NCI-H2171 treated with DMSO at 0.1 percent for 48 hours (cell line): ENCODE data around the gene SLC9A9.

ENCODE experiments used
- DNase-seq: peaks from one replicate; lab custom pipeline; 2025; lab: John Stamatoyannopoulos, UW

Gene SLC9A9

DNA sequence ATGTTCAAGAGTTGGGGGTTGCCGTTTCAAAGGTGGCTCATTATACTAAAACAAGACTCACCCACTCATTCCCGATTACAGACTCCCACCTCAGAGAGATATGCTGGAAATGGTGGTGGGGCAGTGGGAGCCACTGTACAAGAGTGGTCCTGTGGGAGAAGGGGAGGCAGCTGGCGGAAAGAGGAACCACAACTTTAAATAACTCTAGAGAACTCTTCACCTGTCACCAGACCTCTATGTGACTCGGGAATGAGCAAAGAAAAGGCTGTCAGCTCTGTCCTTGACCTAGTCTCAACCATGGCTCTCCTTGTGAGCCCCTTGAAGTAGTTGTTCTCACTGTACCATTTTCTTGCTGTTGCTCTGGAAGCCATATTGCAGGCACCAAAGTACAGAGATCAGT, 434.9 kb downstream of the SLC9A9 start:
- DNase-seq, result no peak

DNA sequence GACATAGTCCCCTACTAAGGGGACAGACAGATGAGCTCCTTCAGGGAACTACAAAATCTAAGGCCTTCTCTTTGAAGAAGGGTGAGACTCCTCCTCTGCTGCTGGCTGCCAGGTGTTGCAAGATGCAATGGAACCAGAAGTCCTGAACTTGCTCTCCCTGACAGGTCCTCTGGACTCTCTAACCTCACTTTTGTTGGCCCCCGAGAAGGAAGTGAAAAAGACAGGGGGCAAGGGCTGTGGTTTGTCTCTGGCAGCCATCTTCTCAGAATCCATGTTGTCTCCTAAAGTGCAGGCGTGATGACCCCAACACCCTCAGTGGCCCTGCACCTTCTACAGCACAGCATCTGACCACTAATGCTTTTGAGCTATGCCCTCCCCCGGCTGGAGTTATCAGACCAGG, 436.2 kb downstream of the SLC9A9 start:
- no peak for DNase-seq

DNA sequence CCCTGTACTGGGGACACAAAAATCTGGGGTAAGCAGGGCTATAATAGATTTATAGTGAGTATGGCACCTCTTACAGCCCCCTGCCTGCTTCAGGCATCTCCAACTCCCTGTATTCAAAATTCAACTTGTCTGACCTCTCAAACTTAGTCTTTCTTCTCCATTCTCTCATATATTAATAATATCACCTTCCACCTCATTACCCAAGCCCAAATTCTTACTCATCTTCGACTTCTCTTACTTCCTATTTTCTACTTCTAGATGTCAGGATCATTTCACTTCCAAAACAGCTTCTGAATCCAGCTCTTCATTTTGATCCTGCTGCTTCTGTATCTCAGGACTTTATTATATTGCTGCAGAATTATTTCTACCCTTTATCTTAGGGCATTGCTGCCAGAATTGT, 438.0 kb downstream of the SLC9A9 start:
- DNase-seq, result no peak

DNA sequence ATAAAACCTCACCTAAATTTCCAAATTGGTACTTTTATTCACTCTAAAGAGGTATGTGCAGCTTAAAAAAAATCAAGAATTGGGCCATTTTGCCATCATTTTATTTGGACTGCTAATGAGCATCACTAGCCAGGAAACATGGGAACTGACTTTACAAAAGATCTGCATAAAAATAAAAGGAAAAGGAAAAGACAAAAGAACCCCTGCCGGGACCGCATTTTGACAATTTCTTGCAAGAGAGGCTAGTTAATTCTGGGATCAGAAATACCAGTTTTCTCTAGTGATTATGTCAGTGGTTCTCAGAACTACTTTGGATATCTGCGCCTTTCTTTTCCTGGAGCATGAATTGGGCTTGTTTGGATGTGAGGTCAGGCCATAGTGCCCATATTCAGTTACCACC, 439.5 kb downstream of the SLC9A9 start:
- DNase-seq, result no peak

DNA sequence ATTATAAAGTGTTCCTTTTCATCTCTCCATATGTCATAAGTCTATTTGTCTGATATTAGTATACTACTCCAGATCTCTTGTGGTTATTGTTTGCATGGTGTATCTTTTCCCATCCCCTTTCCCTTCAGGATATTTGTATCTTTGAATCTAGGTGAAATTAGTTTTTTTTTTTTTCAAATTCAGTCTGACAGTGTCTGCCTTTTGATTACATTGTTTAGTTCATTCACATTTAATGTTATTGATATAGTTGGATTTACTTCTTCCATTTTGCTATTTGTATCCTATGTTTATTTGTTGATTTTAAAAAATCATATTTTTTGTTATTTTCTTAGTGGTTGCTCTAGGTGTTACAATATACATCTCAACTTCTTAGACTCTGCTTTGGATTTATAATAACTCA, 445.7 kb downstream of the SLC9A9 start:
- DNase-seq, result no peak

DNA sequence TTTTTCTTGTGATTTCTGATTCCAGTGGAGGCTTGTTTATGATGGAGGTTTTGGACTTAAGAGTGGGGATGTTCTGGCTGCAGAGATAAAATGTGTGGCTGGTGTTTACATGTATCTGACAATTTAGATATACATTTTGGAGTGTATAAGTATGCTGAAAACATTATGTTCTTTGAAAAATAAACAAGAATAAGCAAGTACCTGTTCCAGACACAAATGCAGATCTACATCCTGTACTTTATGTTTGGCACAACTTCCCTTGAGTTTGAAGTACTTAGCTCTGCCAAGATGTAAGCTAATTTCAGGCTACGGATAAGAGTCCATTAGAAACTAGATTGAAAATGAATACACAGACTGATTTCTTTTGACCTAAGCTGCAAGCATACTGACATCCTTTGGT, 451.5 kb downstream of the SLC9A9 start:
- no peak for DNase-seq

DNA sequence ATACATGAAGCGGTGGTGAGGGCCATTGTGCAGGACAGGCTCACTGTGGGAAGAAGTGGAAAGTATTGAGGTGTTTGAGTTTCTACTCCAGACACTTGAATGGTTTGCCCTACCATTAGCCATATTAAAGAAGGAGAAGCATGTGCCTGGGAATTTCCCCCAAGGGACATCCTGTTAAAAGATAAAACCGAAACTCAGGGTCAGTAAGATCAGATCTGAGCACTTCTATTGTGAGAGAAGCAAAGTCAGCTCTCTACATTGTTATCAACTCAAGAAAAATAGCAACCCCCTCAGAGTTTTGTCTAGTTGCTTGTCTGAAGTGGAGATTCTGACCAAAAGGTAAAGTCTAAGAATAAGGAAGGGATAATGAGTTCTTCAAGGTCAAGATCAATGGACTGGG, 458.9 kb downstream of the SLC9A9 start:
- no peak for DNase-seq

DNA sequence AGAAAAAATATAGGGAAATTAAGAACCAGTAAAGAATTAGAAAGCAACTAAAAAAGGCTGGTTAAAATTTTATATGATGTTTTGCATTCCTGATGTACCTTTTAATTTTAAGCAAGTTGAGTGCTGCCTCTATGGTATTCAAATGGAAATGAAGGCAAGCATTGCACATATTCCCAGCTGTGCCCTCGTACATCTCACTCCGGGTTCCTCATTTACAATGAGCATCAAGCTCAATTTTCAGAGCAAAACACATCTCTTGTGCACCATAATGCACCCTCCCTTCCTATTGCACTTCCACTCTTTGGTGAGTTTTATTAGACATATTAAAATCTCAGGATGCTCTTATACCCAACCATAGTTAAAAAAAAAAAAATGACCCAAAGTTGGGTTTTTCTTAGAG, 460.8 kb downstream of the SLC9A9 start:
- no peak for DNase-seq

DNA sequence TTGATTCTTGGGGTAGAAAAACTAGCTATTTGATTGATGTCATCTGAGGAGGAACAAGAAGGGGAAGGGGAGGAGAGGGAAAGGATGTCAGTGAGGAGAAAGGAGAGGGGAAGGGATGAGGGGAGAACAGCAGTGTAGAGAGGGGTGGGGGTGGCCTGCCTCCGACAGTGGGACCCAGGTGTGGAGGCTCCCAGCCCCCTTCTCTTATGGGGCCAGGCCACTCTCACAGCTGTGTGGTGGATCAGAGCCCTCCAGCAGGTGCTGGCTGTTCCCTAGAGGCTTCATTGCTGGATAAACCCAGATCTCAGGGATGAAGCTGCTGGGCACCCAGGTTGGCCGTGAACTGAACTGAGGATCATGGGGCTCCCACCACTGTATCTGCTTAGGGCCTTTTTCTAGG, 464.2 kb downstream of the SLC9A9 start:
- DNase-seq, result peak; percentile 32

DNA sequence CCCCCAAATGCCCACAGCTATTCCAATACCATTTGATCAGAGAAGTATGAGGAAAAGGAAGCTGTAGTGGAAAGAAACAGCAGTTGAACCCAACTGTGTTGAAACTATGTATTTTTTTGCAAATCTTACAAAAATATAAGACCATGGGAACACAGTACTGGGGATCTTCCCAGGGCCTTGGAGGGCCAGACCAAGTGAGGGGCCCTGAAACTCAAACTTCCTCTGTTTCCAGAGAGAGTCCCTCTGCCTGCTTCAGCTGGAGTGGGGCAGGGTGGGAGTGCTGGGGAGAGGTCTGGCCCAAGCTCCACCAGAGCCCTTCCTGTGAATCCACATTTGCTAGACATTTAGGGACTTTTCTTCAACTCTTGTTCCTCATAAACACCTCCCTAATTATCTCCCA, 464.8 kb downstream of the SLC9A9 start:
- no peak for DNase-seq

DNA sequence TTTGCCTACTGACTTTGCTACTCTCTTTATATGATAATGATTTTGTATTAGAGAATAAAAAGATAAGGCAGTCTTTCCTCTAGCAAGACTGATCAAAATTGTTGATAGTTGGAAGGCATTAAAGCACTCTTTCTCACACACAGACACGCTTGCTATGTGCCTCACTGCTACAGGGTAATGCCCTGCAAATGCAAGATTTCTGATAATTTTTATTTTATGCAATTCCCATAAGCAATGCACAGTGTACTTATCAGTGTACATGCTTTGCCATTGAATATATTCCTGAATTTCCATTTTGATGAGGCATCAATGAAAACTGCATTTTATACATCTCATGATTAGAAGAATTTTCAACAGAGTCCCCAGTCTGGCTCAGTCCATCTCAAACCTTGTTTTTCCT, 465.5 kb downstream of the SLC9A9 start:
- DNase-seq, result no peak

DNA sequence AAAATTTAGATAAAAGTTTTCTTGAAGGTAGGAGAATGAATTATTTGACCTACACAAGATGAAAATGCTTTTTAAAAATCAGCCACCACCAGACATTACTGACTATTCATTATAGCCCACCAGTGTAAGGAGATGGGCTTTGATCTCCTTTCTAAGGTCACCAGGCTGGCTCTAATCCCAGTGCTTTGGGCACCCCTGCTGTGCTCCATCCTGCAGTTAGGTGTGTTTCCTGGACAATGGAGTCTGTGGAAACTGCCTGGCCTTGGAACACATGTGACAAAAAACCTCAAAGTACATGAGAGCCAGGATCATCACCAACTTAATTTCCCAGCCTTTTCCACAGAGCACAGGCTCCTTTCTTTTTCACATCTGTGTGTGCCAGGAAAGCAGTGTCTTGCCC, 467.8 kb downstream of the SLC9A9 start:
- DNase-seq, result no peak

DNA sequence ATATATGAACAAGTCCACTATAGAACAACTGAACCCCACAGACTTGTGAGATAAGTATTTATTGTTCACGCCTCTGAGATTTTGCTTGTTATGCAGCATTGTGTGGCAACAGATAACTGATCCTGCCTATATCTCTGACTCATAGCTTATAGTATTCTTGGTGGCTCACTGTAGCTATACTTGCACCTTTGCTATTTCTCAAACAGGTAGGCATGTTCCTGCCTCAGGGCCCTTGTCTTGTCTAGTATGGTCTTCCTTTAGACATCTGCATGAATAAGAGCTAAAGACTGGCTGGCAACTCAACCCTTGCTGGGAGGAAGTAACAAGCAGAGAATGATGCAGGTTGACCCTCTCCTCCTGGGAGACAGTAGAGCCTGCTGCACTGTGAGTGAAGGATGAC, 472.6 kb downstream of the SLC9A9 start:
- no peak for DNase-seq

DNA sequence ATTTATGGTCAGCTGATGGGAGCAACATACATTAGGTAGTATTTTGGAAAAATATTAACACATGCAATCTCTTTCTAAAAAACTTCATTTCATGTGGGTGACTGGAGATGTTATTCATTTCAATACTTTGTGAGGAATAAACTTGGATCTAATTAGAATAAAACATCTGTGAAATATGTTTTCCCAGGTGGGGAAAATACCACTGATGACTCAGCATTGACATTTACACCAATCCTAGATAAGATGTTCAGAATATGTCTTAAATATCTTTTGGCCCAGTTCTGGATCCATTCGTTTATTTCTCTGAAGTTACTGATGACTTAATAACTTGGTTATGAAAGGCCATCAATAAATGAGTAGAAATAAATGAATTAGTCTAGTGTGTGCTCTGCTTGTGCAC, 481.1 kb downstream of the SLC9A9 start:
- no peak for DNase-seq

DNA sequence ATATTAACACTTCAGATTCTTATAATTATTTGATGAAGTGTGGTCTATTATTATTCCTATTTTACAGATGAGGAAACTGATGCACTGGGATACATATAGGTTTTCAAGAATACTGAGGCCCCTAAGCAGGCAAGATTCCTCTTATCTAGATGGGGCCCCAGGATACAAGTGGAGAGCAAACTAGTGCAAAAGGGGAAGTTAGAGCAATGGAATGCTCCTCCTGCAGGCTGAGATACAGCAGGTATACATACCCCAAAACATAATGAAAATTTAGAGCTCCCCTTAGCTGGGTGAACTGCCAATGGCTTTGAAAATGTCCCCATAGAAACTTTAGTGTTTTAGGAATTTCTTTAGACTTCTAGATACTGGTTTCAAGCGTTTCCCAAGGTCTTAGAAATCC, 481.6 kb downstream of the SLC9A9 start:
- no peak for DNase-seq

DNA sequence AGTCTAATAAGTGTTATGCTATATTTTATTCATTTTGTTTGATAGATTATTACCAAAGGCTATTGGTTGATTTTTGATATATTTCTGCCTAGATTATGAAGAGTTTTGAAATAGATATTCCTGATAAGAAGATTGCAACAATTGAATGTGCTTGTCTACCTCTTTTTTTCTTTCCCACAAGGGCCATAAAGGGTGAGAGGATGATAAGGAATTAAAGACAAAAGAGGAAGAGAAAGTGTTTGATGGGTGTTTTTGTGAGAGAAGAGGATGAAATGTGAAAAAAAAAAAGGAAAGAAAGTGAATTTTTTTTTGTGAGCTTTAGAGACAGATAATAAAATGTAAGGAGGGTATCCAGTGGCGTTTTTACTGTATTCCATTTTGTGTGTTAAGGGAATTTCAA, 484.3 kb downstream of the SLC9A9 start:
- DNase-seq, result no peak

DNA sequence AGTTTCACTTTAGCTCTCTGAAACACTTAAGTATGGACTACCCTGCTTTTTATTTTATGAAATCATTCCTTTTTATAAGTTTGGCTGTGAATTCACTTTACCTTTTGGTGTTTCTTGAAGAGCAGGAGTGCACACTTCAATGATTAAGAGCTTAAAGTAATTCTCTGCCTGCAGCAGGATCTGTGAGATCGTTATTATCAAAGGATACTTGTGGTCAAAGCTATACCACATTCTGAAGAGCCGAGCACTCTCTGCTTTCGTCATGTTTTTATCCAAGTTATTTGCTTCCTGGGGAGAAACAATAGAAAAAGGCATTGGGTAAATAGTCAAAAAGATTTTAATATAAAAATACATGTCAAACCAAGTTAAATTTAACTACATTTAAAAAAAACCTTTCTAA, 485.0 kb downstream of the SLC9A9 start:
- DNase-seq, result no peak

DNA sequence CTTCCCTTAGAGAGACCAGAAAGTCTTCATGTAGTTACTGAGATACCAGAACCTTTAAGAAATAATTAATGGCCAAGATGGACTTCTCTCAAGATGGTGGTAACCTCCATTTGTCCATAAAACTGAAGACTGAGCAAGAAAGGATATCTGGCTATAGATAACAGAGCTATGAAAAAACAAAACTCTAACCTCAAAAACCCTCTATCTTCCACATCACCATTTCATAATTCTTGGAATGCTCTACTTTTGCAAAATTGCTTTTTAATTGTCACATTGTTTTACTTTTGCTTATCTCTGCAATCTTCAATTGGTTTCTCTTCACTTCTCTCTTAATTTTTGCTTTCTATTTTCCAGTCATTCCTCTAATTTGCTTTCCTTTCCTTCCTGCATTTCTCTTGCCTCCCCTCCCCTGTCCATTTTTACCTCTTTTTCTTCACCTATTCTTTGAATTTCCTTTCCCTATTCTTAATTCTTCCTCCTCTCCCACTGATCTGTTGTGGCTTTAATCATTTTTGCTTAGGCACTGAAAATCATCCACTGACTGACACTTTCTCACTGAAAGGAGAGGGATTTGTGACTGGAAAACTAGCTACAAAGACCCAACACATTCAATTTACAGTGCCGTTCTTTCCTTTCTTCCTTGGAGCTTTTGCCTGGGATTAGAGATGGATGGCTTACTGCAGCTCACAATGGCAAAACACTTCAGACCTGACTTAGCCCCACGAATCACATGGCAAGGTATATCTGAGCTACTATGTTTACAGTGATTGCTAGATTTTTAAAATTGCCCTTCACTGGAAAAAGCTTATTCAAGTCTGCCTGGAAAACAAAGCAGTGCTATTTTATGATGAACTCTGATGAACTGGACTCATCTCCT, 485.9 kb downstream of the SLC9A9 start:
- DNase-seq, result no peak

DNA sequence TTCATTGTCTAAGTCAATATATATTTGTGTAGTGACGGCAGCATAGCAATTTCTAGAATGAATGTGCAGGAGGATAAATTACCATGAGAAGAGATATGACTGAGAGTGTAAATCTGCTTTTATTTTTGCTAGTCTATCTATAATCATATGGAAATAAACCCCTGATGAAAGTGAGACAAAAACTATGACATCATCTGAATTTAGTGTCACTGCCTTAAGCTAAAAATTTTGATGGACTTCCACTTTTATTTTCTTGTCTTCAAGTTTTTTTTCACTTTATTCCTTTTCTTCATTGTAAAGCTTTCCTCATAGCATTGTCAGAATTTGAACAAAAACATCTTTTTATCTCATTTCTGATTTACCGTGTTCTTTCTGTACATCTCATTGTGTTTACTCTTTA, 486.7 kb downstream of the SLC9A9 start:
- DNase-seq, result no peak

DNA sequence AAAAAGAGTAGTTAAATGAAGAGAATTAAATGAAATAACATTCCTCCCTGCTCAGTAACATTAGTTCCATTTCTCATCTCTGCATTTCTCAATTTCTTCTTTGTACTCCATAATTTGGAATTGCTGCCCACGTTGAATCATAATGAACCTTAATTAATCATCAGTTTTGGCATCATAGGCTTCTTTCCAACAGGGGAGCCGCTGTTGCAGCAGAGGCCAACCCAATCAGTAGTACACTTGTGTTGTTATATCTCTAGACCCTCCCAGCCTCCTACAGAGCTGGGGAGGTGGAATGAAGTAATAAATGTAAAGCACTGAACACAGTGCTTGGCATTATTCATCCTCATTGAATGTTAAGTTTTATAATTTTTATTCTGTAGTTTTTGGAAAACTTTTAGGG, 488.0 kb downstream of the SLC9A9 start:
- DNase-seq, result no peak

DNA sequence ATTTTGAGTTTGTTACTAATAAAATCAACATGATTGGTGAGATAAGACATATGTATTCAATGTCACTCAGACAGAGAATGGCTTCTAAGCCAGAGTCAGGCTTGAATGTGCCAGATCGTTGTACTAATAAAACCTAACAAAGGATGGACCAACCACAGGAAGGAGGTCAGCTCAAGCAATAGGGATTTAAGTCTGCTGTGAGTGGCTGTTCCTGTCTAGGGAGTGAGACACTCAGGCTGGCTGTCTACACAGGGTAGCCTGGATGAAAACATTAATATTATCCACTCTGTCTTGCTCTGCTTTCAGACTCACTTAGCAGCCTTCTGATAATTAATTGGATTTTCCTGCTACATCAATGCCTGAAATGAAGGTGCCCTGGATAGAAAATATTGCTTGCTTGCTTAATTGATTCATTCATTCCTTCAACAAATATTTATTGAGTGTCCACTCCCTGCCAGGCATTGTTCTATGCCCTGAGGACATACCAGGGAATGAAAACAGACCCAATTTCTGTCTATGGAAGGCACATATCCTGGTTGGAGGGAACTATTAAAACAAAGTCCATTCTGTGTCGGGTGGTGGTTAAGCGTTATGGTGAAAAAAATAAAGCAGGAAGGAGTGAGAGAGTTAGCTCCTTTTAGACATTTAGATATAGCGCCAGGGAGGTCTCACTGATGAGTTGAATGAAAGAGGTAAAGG, 489.3 kb downstream of the SLC9A9 start:
- DNase-seq, result no peak

DNA sequence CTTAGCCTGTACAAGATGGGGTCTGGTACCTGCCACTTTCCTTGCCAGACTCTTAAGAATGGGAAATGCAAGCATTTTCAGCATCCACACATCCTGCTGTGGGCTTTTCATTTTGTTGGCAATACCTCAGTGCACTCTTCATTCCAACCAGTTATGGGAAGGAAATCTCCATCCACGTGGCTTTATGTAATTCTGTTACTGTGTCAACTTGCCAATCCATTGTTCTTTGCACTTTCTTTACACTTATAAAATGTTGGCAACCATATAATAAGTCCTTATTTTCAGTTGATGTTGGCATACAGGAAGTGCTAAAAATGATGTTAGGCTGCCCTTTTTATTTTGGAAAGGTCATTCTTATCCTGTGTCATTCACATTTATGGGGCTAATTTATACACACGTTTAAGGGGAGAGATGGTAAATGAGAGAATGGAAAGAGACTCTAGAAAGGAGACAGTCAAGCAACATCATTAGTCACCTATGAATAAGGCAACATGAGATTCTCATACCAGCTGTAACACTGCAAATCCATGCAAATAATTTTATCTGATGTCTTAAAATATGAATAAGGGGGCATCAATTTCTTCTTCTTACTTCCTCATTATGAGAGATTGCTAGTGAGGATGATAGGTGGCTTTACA, 490.0 kb downstream of the SLC9A9 start:
- no peak for DNase-seq

DNA sequence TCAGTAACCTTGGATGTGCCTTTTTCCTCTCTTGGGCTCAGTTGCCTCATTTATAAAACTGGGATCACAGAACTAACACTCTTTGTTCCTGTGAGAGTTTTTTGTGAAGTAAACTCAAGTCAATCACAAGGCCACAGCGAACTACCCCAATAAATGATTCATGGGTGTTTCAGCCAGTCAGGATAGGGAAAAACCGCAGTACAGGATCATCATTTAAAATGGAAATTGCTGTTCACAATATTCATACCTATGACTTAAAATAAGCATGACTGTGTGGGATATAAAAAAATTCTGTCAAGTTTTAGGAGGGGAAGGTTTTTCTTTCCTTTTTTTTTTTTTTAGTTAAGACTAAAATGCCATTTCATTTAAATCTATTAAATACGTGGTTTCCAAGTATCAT, 490.6 kb downstream of the SLC9A9 start:
- no peak for DNase-seq
